ENCODE measurements around the gene ELL. TPM values are rescaled to one million over a fixed set of nuclear protein-coding genes. Genes with fewer than 3 reads are reported as not detected.

Gene ELL
- polyA plus RNA-seq, 3 donors: 12.2 to 35.3 (median 12.6) TPM

- Mint-ChIP-seq H3K27ac (peak overlapping the region in 4 of 7 donors; percentile 49 to 95 (median 78)), H3K4me1 (peaks cover 77% of the 10 kb centered on the region), H3K9me3 (no peaks in the 10 kb centered on the region), H3K27me3 (ENCODE audit: low read depth in 3 of 3) (peaks cover 0 to 5% (median 0%) of the 10 kb centered on the region in 3 donors), H3K4me3 (no peak overlapping the region), H3K36me3 (peaks cover 20 to 27% of the 10 kb centered on the region in 2 donors)
- H3K9ac ChIP-seq (ENCODE audit: insufficient read depth, low read length, poor library complexity, severe bottlenecking): no peak overlapping the region
- no peak overlapping the region for H3K4me3 ChIP-seq (replicated peaks in 1 of 3; ENCODE audit: low read depth in 2 of 3, low read length in 3 of 3)
- no peak for DNase-seq
- no peak overlapping the region for H2AFZ ChIP-seq (ENCODE audit: insufficient read depth, low read depth, low read length, poor library complexity, severe bottlenecking)
- peaks cover 46 to 70% of the 10 kb centered on the region in 2 donors for H3K4me1 ChIP-seq (ENCODE audit: control insufficient read depth in 1 of 2, insufficient read depth in 2 of 2, low read length in 2 of 2)
- peak overlapping the region in 1 of 2 donors; percentile 98 for H3K27ac ChIP-seq (ENCODE audit: low read depth in 1 of 2, low read length in 2 of 2)
- intact Hi-C loops (cut with micrococcal nuclease): no loop called here
- H3K4me2 ChIP-seq (replicated peaks; ENCODE audit: extremely low read depth, low read length, poor library complexity, severe bottlenecking): no peak overlapping the region
- 100% methylated on average over 8 of the region's 13 CpGs for WGBS (ENCODE audit: insufficient coverage)
- H3K27me3 ChIP-seq (ENCODE audit: control insufficient read depth in 2 of 2, insufficient read depth in 2 of 2, low read length in 2 of 2): no peaks in the 10 kb centered on the region
- H3K9me3 ChIP-seq (replicated peaks in 1 of 2; ENCODE audit: control insufficient read depth in 1 of 2, insufficient read depth in 1 of 2, low read length in 2 of 2): no peaks in the 10 kb centered on the region
- peaks cover 0 to 12% of the 10 kb centered on the region in 2 donors for H3K36me3 ChIP-seq (replicated peaks in 1 of 2; ENCODE audit: control insufficient read depth in 1 of 2, insufficient read depth in 2 of 2, low read length in 2 of 2)
- H4K20me1 ChIP-seq (ENCODE audit: insufficient read depth, low read length): peaks cover 99% of the 10 kb centered on the region
- H3K79me2 ChIP-seq (ENCODE audit: insufficient read depth, low read length): peaks cover 98% of the 10 kb centered on the region
- TF ChIP-seq CTCF (IDR thresholded peaks at IDR 0.05): no peak
Observed at GRCh38 chr19:18493440-18494266, 28.2 kb downstream of the ELL start.

- peak overlapping the region in 1 of 2 donors; percentile 26 for H3K27ac ChIP-seq (ENCODE audit: low read depth in 1 of 2, low read length in 2 of 2)
- peak overlapping the region in 6 of 7 donors; percentile 7 to 68 (median 56) for H3K27ac Mint-ChIP-seq
- H3K4me3 Mint-ChIP-seq: no peak overlapping the region
Observed at GRCh38 chr19:18491995-18492953, 29.6 kb downstream of the ELL start.

More at GRCh38 chr19:18491995-18492953, 29.6 kb downstream of the ELL start:
- Histone ChIP-seq H3K36me3 (replicated peaks in 1 of 2; ENCODE audit: control insufficient read depth in 1 of 2, insufficient read depth in 2 of 2, low read length in 2 of 2) (peaks cover 0 to 12% of the 10 kb centered on the region in 2 donors), H3K4me1 (ENCODE audit: control insufficient read depth in 1 of 2, insufficient read depth in 2 of 2, low read length in 2 of 2) (peaks cover 48 to 71% of the 10 kb centered on the region in 2 donors), H3K4me3 (replicated peaks in 1 of 3; ENCODE audit: low read depth in 2 of 3, low read length in 3 of 3) (no peak overlapping the region), H3K9me3 (replicated peaks in 1 of 2; ENCODE audit: control insufficient read depth in 1 of 2, insufficient read depth in 1 of 2, low read length in 2 of 2) (no peaks in the 10 kb centered on the region), H3K79me2 (ENCODE audit: insufficient read depth, low read length) (peaks cover 98% of the 10 kb centered on the region), H3K4me2 (replicated peaks; ENCODE audit: extremely low read depth, low read length, poor library complexity, severe bottlenecking) (no peak overlapping the region), H2AFZ (ENCODE audit: insufficient read depth, low read depth, low read length, poor library complexity, severe bottlenecking) (no peak overlapping the region), H3K27me3 (ENCODE audit: control insufficient read depth in 2 of 2, insufficient read depth in 2 of 2, low read length in 2 of 2) (no peaks in the 10 kb centered on the region), H3K9ac (ENCODE audit: insufficient read depth, low read length, poor library complexity, severe bottlenecking) (no peak overlapping the region), H4K20me1 (ENCODE audit: insufficient read depth, low read length) (peaks cover 99% of the 10 kb centered on the region)
- no peak for TF ChIP-seq CTCF (IDR thresholded peaks at IDR 0.05)
- 98% methylated on average over 7 of the region's 15 CpGs for WGBS (ENCODE audit: insufficient coverage)
- Mint-ChIP-seq H3K9me3 (no peaks in the 10 kb centered on the region), H3K4me1 (peaks cover 78% of the 10 kb centered on the region), H3K27me3 (ENCODE audit: low read depth in 3 of 3) (peaks cover 0 to 5% (median 0%) of the 10 kb centered on the region in 3 donors), H3K36me3 (peaks cover 23 to 33% of the 10 kb centered on the region in 2 donors)
- DNase-seq: no peak
- intact Hi-C loops (cut with micrococcal nuclease): no loop called here

Measured in CD14-positive monocyte (primary cell).